ENCODE data around the gene KRT7. TPM values are rescaled to one million over a fixed set of nuclear protein-coding genes. Genes with fewer than 3 reads are reported as not detected.

KRT7 gene
- total and polyA plus RNA-seq, 9 of the 15 experiments (the other 6 are each of a cell fraction or from before 2014, with no cell fraction given): 1.4 TPM; not detected in 8

- no peak overlapping the region for H3K4me3 ChIP-seq
- ChIA-PET CTCF (ENCODE audit: low intra/inter-chr PET ratio) (no interaction called here), POLR2A (no interaction called here)
- H3K36me3 ChIP-seq (ENCODE audit: control insufficient read depth, insufficient read depth, low read length): no peaks in the 10 kb centered on the region
- TF ChIP-seq, protein P1, sequence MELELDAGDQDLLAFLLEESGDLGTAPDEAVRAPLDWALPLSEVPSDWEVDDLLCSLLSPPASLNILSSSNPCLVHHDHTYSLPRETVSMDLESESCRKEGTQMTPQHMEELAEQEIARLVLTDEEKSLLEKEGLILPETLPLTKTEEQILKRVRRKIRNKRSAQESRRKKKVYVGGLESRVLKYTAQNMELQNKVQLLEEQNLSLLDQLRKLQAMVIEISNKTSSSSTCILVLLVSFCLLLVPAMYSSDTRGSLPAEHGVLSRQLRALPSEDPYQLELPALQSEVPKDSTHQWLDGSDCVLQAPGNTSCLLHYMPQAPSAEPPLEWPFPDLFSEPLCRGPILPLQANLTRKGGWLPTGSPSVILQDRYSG (tag; conservative IDR thresholded peaks at IDR 0.05; ENCODE audit: low read depth): no peak
- TF ChIP-seq TAF9B (IDR thresholded peaks at IDR 0.05; ENCODE audit: partially characterized antibody): no peak
- TF ChIP-seq TCF7 (IDR thresholded peaks at IDR 0.05; ENCODE audit: borderline replicate concordance): no peak
- no peak for TF ChIP-seq SIN3A (IDR thresholded peaks at IDR 0.05; ENCODE audit: borderline replicate concordance in 2 of 2, control insufficient read depth in 1 of 2, low read depth in 2 of 2, low read length in 2 of 2)
- TF ChIP-seq TFAP4 (CRISPR knock-in tag; IDR thresholded peaks at IDR 0.05; ENCODE audit: borderline replicate concordance): no peak
- TF ChIP-seq ERF (CRISPR knock-in tag; IDR thresholded peaks at IDR 0.05): no peak
- TF ChIP-seq ARID3B (CRISPR knock-in tag; IDR thresholded peaks at IDR 0.05; ENCODE audit: borderline replicate concordance): no peak
- TF ChIP-seq, protein P2, sequence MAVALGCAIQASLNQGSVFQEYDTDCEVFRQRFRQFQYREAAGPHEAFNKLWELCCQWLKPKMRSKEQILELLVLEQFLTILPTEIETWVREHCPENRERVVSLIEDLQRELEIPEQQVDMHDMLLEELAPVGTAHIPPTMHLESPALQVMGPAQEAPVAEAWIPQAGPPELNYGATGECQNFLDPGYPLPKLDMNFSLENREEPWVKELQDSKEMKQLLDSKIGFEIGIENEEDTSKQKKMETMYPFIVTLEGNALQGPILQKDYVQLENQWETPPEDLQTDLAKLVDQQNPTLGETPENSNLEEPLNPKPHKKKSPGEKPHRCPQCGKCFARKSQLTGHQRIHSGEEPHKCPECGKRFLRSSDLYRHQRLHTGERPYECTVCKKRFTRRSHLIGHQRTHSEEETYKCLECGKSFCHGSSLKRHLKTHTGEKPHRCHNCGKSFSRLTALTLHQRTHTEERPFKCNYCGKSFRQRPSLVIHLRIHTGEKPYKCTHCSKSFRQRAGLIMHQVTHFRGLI (CRISPR knock-in tag; IDR thresholded peaks at IDR 0.05): no peak
- TF ChIP-seq SAP30 (IDR thresholded peaks at IDR 0.05; ENCODE audit: borderline replicate concordance, insufficient read depth, low read depth, low read length, poor library complexity, severe bottlenecking): no peak
- TF ChIP-seq, protein P3, sequence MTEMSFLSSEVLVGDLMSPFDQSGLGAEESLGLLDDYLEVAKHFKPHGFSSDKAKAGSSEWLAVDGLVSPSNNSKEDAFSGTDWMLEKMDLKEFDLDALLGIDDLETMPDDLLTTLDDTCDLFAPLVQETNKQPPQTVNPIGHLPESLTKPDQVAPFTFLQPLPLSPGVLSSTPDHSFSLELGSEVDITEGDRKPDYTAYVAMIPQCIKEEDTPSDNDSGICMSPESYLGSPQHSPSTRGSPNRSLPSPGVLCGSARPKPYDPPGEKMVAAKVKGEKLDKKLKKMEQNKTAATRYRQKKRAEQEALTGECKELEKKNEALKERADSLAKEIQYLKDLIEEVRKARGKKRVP (CRISPR knock-in tag; IDR thresholded peaks at IDR 0.05): no peak
- no peak for TF ChIP-seq OTX1 (CRISPR knock-in tag; IDR thresholded peaks at IDR 0.05)
- BruUV-seq (replicated peaks): no TSS peak
- FAIRE-seq (no peak), DNase-seq (ENCODE audit: extremely low read depth in 1 of 4, low spot score in 3 of 4) (no peak), ATAC-seq (no peak)
- peaks cover 24% of the 10 kb centered on the region for H4K20me1 ChIP-seq (replicated peaks; ENCODE audit: control insufficient read depth, insufficient read depth, low read length)
- no peak overlapping the region for H3K27ac ChIP-seq (ENCODE audit: extremely low read depth, low read depth, low read length)
- H3K9me1 ChIP-seq (ENCODE audit: control insufficient read depth, insufficient read depth, low read length): peaks cover 4% of the 10 kb centered on the region
- WGBS (ENCODE audit: insufficient coverage, low coverage, missing lambda C conversion rate): 0% methylated on average over 8 of the region's 8 CpGs
- H3K9ac ChIP-seq (ENCODE audit: insufficient read depth in 1 of 2, low read depth in 2 of 2, low read length in 2 of 2): no peak overlapping the region
- H3K27me3 ChIP-seq (ENCODE audit: control insufficient read depth in 2 of 2, insufficient read depth in 2 of 2, low read length in 2 of 2): peaks cover 12 to 55% of the 10 kb centered on the region in 2 experiments; a peak in 4 of 5 replicates
- H3K9me3 ChIP-seq (replicated peaks; ENCODE audit: control insufficient read depth, insufficient read depth, low read depth, low read length): no peaks in the 10 kb centered on the region
- H3K79me2 ChIP-seq (ENCODE audit: control insufficient read depth, insufficient read depth, low read length): no peaks in the 10 kb centered on the region
- H3K4me1 ChIP-seq (replicated peaks in 1 of 2; ENCODE audit: control insufficient read depth in 2 of 2, insufficient read depth in 2 of 2, low read length in 2 of 2): no peaks in the 10 kb centered on the region
- no peak overlapping the region for H2AFZ ChIP-seq (ENCODE audit: low read depth, low read length)
- intact Hi-C loops (cut with micrococcal nuclease): no loop called here
- no peak overlapping the region for H3K4me2 ChIP-seq (ENCODE audit: insufficient read depth, low read length)
- in situ Hi-C loops (cut with MboI): no loop called here
These were observed 23.7 kb upstream of the KRT7 start for GRCh38 chr12:52209321-52209720.

All from K562 (cell line).